Measurements from ENCODE around the gene WDSUB1. TPM values are rescaled to one million over a fixed set of nuclear protein-coding genes. Genes with fewer than 3 reads are reported as not detected.

WDSUB1 gene
- total and polyA plus RNA-seq, 2 of the 4 experiments (the other 2 are of a cell fraction): 4.8 to 5.2 TPM

- Histone ChIP-seq H4K5ac (ENCODE audit: low read depth, low read length) (no peak overlapping the region), H4K91ac (ENCODE audit: insufficient read depth, low read depth, low read length) (no peak overlapping the region), H3K9me1 (ENCODE audit: insufficient read depth, low read length) (peaks cover 23% of the 10 kb centered on the region), H2AFZ (replicated peaks; ENCODE audit: low read length, poor library complexity) (no peak overlapping the region), H3K4ac (ENCODE audit: low read depth, low read length) (no peak overlapping the region), H4K8ac (ENCODE audit: low read depth in 2 of 2, low read length in 2 of 2) (no peak overlapping the region), H2BK20ac (ENCODE audit: low read depth, low read length) (no peak overlapping the region), H2AK9ac (replicated peaks; ENCODE audit: low read depth, low read length, poor library complexity) (peak overlapping the region; percentile 33), H3K14ac (replicated peaks; ENCODE audit: low read depth, low read length) (no peak overlapping the region), H3K36me3 (ENCODE audit: control insufficient read depth, insufficient read depth, low read length) (peaks cover 44% of the 10 kb centered on the region), H3K27me3 (ENCODE audit: control insufficient read depth, insufficient read depth, low read length) (no peaks in the 10 kb centered on the region), H3K18ac (ENCODE audit: low read depth, low read length) (no peak overlapping the region), H2BK120ac (ENCODE audit: low read depth, low read length) (no peak overlapping the region), H3K27ac (ENCODE audit: insufficient read depth, low read length) (no peak overlapping the region), H2AK5ac (ENCODE audit: low read depth, low read length) (no peak overlapping the region), H3K23ac (ENCODE audit: low read depth, low read length) (no peak overlapping the region), H2BK15ac (ENCODE audit: low read depth, low read length) (no peak overlapping the region), H3K4me2 (ENCODE audit: low read depth, low read length) (no peak overlapping the region), H3K4me3 (ENCODE audit: insufficient read depth, low read depth, low read length) (no peak overlapping the region), H2BK5ac (ENCODE audit: low read depth, low read length, poor library complexity, severe bottlenecking) (no peak overlapping the region), H3K56ac (ENCODE audit: extremely low read depth, insufficient read depth, low read length) (no peak overlapping the region), H4K20me1 (ENCODE audit: insufficient read depth, low read length) (no peaks in the 10 kb centered on the region), H3K9ac (ENCODE audit: low read depth, low read length) (no peak overlapping the region), H3K79me1 (ENCODE audit: low read depth in 1 of 2, low read length in 2 of 2) (peaks cover 0 to 2% of the 10 kb centered on the region in 2 experiments; a peak in 2 of 4 replicates), H3K4me1 (ENCODE audit: control insufficient read depth, insufficient read depth, low read length) (peaks cover 9% of the 10 kb centered on the region), H3K9me3 (ENCODE audit: control insufficient read depth, insufficient read depth, low read length) (no peaks in the 10 kb centered on the region)
- dilution Hi-C loops (cut with HindIII; ENCODE audit: low sequenced_read_pairs, unreplicated experiment) (no loop called here), intact Hi-C loops (cut with micrococcal nuclease) (no loop called here), in situ Hi-C loops (cut with MboI; ENCODE audit: low sequenced_read_pairs) (no loop called here)
- no peak for DNase-seq
- TF ChIP-seq USF2 (IDR thresholded peaks at IDR 0.05; ENCODE audit: low read depth, low read length) (no peak), RCOR1 (IDR thresholded peaks at IDR 0.05; ENCODE audit: insufficient replicate concordance, low read length) (no peak)
- ATAC-seq (ENCODE audit: low read depth): no peak
- CTCF ChIA-PET: no interaction called here
- no CpG with 5 or more reads among the region's 7 CpGs for WGBS, 2 experiments (ENCODE audit: extremely low coverage in 2 of 2, insufficient read length in 1 of 2)
- no TSS peak for BruUV-seq (replicated peaks)
- POLR2A ChIA-PET (ENCODE audit: unreplicated experiment): no interaction called here
Measured at GRCh38 chr2:159215116-159215515, 71.4 kb downstream of the WDSUB1 start.
